Esophagus (tissue), 2 donors: ENCODE results near the gene ARHGAP9. TPM values are rescaled to one million over a fixed set of nuclear protein-coding genes. Genes with fewer than 3 reads are reported as not detected.

Experiments used
- H3K27ac ChIP-seq, 2 donors: one replicate each; pipeline ENCODE4 v1.5.1; 2013; ENCODE audit warnings: low read depth in 2 of 2, mild to moderate bottlenecking in 2 of 2, inconsistent platforms in 1 of 2, low read length in 1 of 2, moderate library complexity in 1 of 2
- H3K27me3 ChIP-seq, 2 donors: one replicate each; pipeline ENCODE4 v1.6.1; 2013; ENCODE audit warnings: low read length in 2 of 2, control low read depth in 1 of 2, mild to moderate bottlenecking in 1 of 2; ENCODE audit not compliant: insufficient read depth in 2 of 2, control insufficient read depth in 1 of 2
- H3K36me3 ChIP-seq, 2 donors: one replicate each; pipeline ENCODE4 v1.6.1; 2013; ENCODE audit warnings: low read length in 1 of 2; ENCODE audit not compliant: control insufficient read depth in 2 of 2, insufficient read depth in 2 of 2
- H3K4me1 ChIP-seq, 2 donors: one replicate each; pipeline ENCODE4 v1.6.1; 2013; ENCODE audit warnings: low read length in 1 of 2; ENCODE audit not compliant: control insufficient read depth in 2 of 2, insufficient read depth in 2 of 2
- H3K4me3 ChIP-seq, 2 donors: one replicate each; pipeline ENCODE4 v1.5.1; 2013; ENCODE audit warnings: low read length in 2 of 2, mild to moderate bottlenecking in 2 of 2, low read depth in 1 of 2, moderate library complexity in 1 of 2
- H3K9me3 ChIP-seq, 2 donors: one replicate each; pipeline ENCODE4 v1.6.1; 2013; ENCODE audit warnings: mild to moderate bottlenecking in 2 of 2, low read depth in 1 of 2, low read length in 1 of 2, moderate library complexity in 1 of 2; ENCODE audit not compliant: control insufficient read depth in 2 of 2, insufficient read depth in 1 of 2
- WGBS, 2 donors: extraction: QIAGEN DNeasy Blood & Tissue Kit; methylation state at CpG; one replicate each; pipeline ENCODE4 v1.1.7; 2013; 5-methylcytosine and 5-hydroxymethylcytosine counted together
- polyA plus RNA-seq, 2 donors: library from polyadenylated mRNA; stranded (reverse); fragments of 200-250 nt; gene quantifications; one replicate each; pipeline ENCODE4 v1.2.3, GENCODE V29; 2013
- donor health status: healthy with polysubstance abuse.
- donor health status: Bipolar disorder and iron deficiency.

Gene ARHGAP9
- polyA plus RNA-seq, 2 donors: 4.3 to 9.2 TPM

- Histone ChIP-seq H3K27ac (no peak overlapping the region), H3K4me1 (no peaks in the 10 kb centered on the region), H3K9me3 (no peaks in the 10 kb centered on the region), H3K27me3 (no peaks in the 10 kb centered on the region), H3K36me3 (peaks cover 0 to 3% of the 10 kb centered on the region in 2 donors), H3K4me3 (no peak overlapping the region)
- 76 to 77% methylated on average over 11 of the region's 11 CpGs for WGBS, 2 donors
Measured at GRCh38 chr12:57467915-57468314, 11.8 kb downstream of the ARHGAP9 start.

GRCh38 chr12:57467212-57467874, 12.3 kb downstream of the ARHGAP9 start:
- Histone ChIP-seq H3K36me3 (peaks cover 0 to 3% of the 10 kb centered on the region in 2 donors), H3K27me3 (no peaks in the 10 kb centered on the region), H3K27ac (no peak overlapping the region), H3K9me3 (no peaks in the 10 kb centered on the region), H3K4me1 (no peaks in the 10 kb centered on the region), H3K4me3 (no peak overlapping the region)
- 86 to 89% methylated on average over 12 of the region's 12 CpGs for WGBS, 2 donors

GRCh38 chr12:57465747-57466505, 13.7 kb downstream of the ARHGAP9 start:
- no peaks in the 10 kb centered on the region for H3K27me3 ChIP-seq
- 78 to 80% methylated on average over 14 of the region's 14 CpGs for WGBS, 2 donors

GRCh38 chr12:57465030-57465746, 14.5 kb downstream of the ARHGAP9 start:
- Histone ChIP-seq H3K9me3 (no peaks in the 10 kb centered on the region), H3K27me3 (no peaks in the 10 kb centered on the region), H3K4me3 (no peak overlapping the region), H3K27ac (no peak overlapping the region), H3K36me3 (peaks cover 0 to 2% of the 10 kb centered on the region in 2 donors), H3K4me1 (peaks cover 0 to 6% of the 10 kb centered on the region in 2 donors)
- 84 to 87% methylated on average over 6 of the region's 6 CpGs for WGBS, 2 donors

More at GRCh38 chr12:57465747-57466505, 13.7 kb downstream of the ARHGAP9 start:
- H3K9me3 ChIP-seq: no peaks in the 10 kb centered on the region
- no peak overlapping the region for H3K4me3 ChIP-seq
- H3K36me3 ChIP-seq: peaks cover 0 to 3% of the 10 kb centered on the region in 2 donors
- peaks cover 0 to 3% of the 10 kb centered on the region in 2 donors for H3K4me1 ChIP-seq
- H3K27ac ChIP-seq: no peak overlapping the region

GRCh38 chr12:57464569-57464968, 15.1 kb downstream of the ARHGAP9 start:
- H3K4me1 ChIP-seq: peaks cover 0 to 6% of the 10 kb centered on the region in 2 donors
- no peak overlapping the region for H3K27ac ChIP-seq
- no peaks in the 10 kb centered on the region for H3K9me3 ChIP-seq
- no peak overlapping the region for H3K4me3 ChIP-seq
- H3K27me3 ChIP-seq: no peaks in the 10 kb centered on the region
- no peaks in the 10 kb centered on the region for H3K36me3 ChIP-seq
- WGBS, 2 donors: 94 to 95% methylated on average over 12 of the region's 12 CpGs

GRCh38 chr12:57462912-57463253, 16.8 kb downstream of the ARHGAP9 start:
- H3K4me1 ChIP-seq: peaks cover 0 to 6% of the 10 kb centered on the region in 2 donors
- no peak overlapping the region for H3K4me3 ChIP-seq
- no peak overlapping the region for H3K27ac ChIP-seq
- no peaks in the 10 kb centered on the region for H3K9me3 ChIP-seq
- H3K36me3 ChIP-seq: no peaks in the 10 kb centered on the region
- no peaks in the 10 kb centered on the region for H3K27me3 ChIP-seq
- 29 to 32% methylated on average over 5 of the region's 5 CpGs for WGBS, 2 donors

- Histone ChIP-seq H3K4me3 (peak overlapping the region; percentile 44 to 50), H3K27ac (peak overlapping the region; percentile 78 to 82)
- 0 to 1% methylated on average over 28 of the region's 28 CpGs for WGBS, 2 donors
Measured at GRCh38 chr12:57462251-57462911, 17.3 kb downstream of the ARHGAP9 start.

GRCh38 chr12:57461917-57462250, 17.8 kb downstream of the ARHGAP9 start:
- H3K27me3 ChIP-seq: no peaks in the 10 kb centered on the region
- peak overlapping the region; percentile 44 to 50 for H3K4me3 ChIP-seq
- H3K9me3 ChIP-seq: no peaks in the 10 kb centered on the region
- WGBS, 2 donors: 0% methylated on average over 9 of the region's 9 CpGs
- H3K27ac ChIP-seq: peak overlapping the region in 1 of 2 donors; percentile 78
- H3K4me1 ChIP-seq: peaks cover 0 to 6% of the 10 kb centered on the region in 2 donors
- H3K36me3 ChIP-seq: no peaks in the 10 kb centered on the region

More at GRCh38 chr12:57462251-57462911, 17.3 kb downstream of the ARHGAP9 start:
- no peaks in the 10 kb centered on the region for H3K36me3 ChIP-seq
- no peaks in the 10 kb centered on the region for H3K9me3 ChIP-seq
- H3K27me3 ChIP-seq: no peaks in the 10 kb centered on the region
- peaks cover 0 to 6% of the 10 kb centered on the region in 2 donors for H3K4me1 ChIP-seq

DNA sequence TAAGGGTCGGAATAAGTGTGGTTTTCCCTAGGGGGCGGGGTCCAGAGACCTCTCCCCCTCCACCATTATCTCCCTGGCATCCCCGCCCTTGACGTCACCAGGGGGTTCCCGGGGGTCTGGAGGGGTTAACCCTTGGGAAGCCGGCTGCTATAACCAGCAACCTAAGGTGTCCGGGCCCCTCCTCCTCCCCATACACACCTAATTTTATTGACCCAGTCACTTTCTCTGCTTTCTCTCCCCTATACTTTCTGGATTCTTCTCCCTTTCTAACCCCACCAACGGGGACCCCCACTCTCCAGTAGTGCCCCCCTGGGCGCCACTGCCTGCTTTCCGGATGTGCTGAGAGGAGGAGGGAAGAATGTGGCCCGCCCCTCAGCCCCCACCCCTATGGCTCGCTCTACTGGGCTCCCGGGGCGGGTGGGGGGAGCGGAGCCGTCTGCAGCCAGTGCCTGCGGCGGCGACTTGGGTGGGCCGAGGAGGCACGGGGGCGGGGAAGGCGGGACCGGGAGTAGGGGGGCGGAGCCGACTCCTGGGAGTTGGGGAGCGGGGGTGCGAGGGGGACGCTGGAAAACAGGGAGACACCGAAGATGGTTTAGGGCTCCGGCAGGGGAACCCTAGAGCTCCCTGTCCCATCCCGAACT, 18.3 kb downstream of the ARHGAP9 start:
- Histone ChIP-seq H3K27me3 (no peaks in the 10 kb centered on the region), H3K4me1 (peaks cover 0 to 6% of the 10 kb centered on the region in 2 donors), H3K36me3 (no peaks in the 10 kb centered on the region), H3K9me3 (no peaks in the 10 kb centered on the region), H3K4me3 (peak overlapping the region in 1 of 2 donors; percentile 50), H3K27ac (no peak overlapping the region)
- WGBS, 2 donors: 1 to 2% methylated on average over 22 to 32 of the region's 32 CpGs
